GM12874 (cell line): ENCODE results near the gene SNRK.

Experiments used
- CTCF ChIP-seq: IDR thresholded peaks from 2 replicates; pipeline ENCODE4 v1.5.1; 2011; ENCODE audit warnings: low read depth, mild to moderate bottlenecking, control low read depth, low read length, moderate library complexity; ENCODE audit not compliant: insufficient read depth

Gene SNRK

GRCh38 chr3:43294975-43295374 is 8.6 kb downstream of the SNRK start:
- TF ChIP-seq CTCF: no peak

GRCh38 chr3:43296565-43296964 is 10.2 kb downstream of the SNRK start:
- no peak for TF ChIP-seq CTCF

- no peak for TF ChIP-seq CTCF
Observed at GRCh38 chr3:43298292-43298691, 12.0 kb downstream of the SNRK start.

- no peak for TF ChIP-seq CTCF
Observed at GRCh38 chr3:43298761-43299160, 12.4 kb downstream of the SNRK start.

- TF ChIP-seq CTCF: no peak
Observed at GRCh38 chr3:43302116-43302880, 16.0 kb downstream of the SNRK start.

GRCh38 chr3:43304126-43304525 is 17.8 kb downstream of the SNRK start:
- TF ChIP-seq CTCF: no peak

- no peak for TF ChIP-seq CTCF
Observed at GRCh38 chr3:43307226-43307625, 20.9 kb downstream of the SNRK start.
